ENCODE data around the gene CCL18. TPM values are rescaled to one million over a fixed set of nuclear protein-coding genes. Genes with fewer than 3 reads are reported as not detected.

CCL18 gene
- total RNA-seq, 1 donor from 2014 or later = not detected

DNA sequence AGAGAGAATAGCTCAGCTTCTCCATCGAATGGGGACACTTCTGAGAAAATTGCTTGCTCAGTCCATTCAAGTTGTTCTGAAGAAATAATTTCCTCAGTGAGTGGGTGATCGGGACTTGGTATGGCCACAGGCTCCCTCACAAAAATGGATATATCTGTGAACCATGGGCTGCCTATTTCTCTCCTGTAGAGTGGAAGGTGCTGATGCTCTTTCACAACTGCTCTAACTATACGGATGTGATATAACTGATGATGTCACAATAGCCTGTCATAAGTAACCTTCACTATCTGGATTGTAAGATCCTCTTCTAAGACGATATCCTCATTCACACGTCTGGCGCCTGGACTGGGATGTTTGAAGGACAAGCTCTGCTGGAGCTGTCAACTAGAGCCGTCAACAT is 4.7 kb upstream of the CCL18 start:
- no peaks in the 10 kb centered on the region for H3K9me3 Mint-ChIP-seq
- no peaks in the 10 kb centered on the region for H3K4me1 Mint-ChIP-seq
- peaks cover 12% of the 10 kb centered on the region for H3K27me3 Mint-ChIP-seq (ENCODE audit: low read depth)
- H3K4me3 Mint-ChIP-seq = no peak overlapping the region
- TF ChIP-seq, protein P1, sequence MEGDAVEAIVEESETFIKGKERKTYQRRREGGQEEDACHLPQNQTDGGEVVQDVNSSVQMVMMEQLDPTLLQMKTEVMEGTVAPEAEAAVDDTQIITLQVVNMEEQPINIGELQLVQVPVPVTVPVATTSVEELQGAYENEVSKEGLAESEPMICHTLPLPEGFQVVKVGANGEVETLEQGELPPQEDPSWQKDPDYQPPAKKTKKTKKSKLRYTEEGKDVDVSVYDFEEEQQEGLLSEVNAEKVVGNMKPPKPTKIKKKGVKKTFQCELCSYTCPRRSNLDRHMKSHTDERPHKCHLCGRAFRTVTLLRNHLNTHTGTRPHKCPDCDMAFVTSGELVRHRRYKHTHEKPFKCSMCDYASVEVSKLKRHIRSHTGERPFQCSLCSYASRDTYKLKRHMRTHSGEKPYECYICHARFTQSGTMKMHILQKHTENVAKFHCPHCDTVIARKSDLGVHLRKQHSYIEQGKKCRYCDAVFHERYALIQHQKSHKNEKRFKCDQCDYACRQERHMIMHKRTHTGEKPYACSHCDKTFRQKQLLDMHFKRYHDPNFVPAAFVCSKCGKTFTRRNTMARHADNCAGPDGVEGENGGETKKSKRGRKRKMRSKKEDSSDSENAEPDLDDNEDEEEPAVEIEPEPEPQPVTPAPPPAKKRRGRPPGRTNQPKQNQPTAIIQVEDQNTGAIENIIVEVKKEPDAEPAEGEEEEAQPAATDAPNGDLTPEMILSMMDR (conservative IDR thresholded peaks at IDR 0.05) = no peak
- no peaks in the 10 kb centered on the region for H3K36me3 Mint-ChIP-seq (ENCODE audit: low read depth)
- H3K27ac Mint-ChIP-seq (ENCODE audit: unreplicated experiment) = no peak overlapping the region
- DNase-seq (ENCODE audit: low read depth, low spot score) = no peak

DNA sequence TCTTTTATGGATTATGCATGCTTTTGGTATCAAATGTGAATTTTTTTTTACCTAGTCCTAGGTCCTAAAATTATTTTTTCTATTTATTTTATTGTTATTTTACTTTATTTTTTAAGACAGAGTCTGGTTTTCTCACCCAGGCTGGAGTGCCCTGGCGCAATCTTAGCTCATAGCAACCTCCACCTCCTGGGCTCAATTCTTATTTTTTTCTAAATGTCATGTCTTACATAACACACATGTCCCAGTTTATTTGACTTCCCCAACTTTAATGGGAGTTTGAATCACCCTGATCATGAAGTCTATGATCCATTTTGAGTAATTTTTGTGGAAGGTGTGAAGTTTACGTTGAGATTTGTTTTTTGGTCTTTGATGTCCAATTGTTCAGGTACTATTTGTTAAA is 3.3 kb upstream of the CCL18 start:
- Mint-ChIP-seq H3K4me1 (no peaks in the 10 kb centered on the region), H3K4me3 (no peak overlapping the region), H3K27ac (ENCODE audit: unreplicated experiment) (no peak overlapping the region), H3K27me3 (ENCODE audit: low read depth) (peaks cover 13% of the 10 kb centered on the region), H3K9me3 (no peaks in the 10 kb centered on the region), H3K36me3 (ENCODE audit: low read depth) (no peaks in the 10 kb centered on the region)
- no peak for DNase-seq (ENCODE audit: low read depth, low spot score)
- TF ChIP-seq, protein P1 (conservative IDR thresholded peaks at IDR 0.05) = no peak

DNA sequence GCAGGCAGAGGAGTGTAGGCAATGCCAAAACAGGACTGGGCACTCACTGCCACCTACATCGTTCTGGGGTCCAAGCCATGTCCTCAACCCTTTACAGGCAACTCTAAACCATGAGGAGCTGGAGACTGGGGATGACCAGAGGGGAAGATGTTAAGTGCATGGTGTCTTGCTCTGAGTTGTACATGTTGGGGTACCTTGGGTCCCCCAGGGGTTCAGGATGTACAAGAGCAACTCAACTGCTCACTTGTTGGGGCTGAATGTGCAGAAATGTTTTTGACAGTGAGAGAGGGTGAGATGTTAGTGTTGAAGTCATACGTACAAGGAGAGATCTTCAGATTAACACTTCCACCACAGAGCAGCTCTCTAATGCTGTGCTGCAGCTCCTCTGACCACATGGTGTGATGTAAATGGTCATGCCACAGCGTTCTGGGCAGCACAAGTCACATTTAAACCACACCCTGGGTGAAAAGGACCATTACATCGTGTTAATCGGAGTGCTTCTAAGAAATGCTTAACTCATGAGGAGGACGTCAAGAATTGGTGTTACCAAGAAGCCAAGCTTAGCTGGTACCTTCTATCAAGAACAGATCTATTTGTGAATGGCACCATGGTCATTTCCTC is 2.4 kb downstream of the CCL18 start:
- Mint-ChIP-seq H3K27ac (ENCODE audit: unreplicated experiment) (no peak overlapping the region), H3K4me1 (no peaks in the 10 kb centered on the region), H3K4me3 (no peak overlapping the region), H3K36me3 (ENCODE audit: low read depth) (no peaks in the 10 kb centered on the region), H3K9me3 (no peaks in the 10 kb centered on the region), H3K27me3 (ENCODE audit: low read depth) (peaks cover 7% of the 10 kb centered on the region)
- TF ChIP-seq, protein P1 (conservative IDR thresholded peaks at IDR 0.05) = no peak
- DNase-seq (ENCODE audit: low read depth, low spot score) = no peak

DNA sequence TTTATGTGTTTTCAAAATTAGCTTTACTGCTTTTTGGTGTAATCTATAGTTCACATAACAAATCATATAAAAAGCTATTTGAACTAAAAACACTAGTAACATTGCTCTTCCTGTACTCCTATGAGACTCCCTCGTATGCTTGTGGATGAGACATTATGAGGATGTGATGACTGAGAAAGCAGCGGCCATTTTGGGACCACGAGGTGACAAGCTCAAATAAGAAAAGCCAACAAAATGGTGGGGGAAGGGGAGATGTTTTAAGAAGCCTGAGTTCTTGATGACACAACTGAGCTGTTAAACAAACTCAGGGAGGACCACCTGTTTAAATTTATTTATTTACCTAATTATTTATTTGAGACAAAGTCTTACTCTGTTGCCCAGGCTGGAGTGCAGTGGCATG is 4.5 kb downstream of the CCL18 start:
- no peak overlapping the region for H3K4me3 Mint-ChIP-seq
- H3K4me1 Mint-ChIP-seq = no peaks in the 10 kb centered on the region
- H3K36me3 Mint-ChIP-seq (ENCODE audit: low read depth) = no peaks in the 10 kb centered on the region
- H3K27me3 Mint-ChIP-seq (ENCODE audit: low read depth) = peaks cover 7% of the 10 kb centered on the region
- TF ChIP-seq, protein P1 (conservative IDR thresholded peaks at IDR 0.05) = no peak
- no peak overlapping the region for H3K27ac Mint-ChIP-seq (ENCODE audit: unreplicated experiment)
- H3K9me3 Mint-ChIP-seq = no peaks in the 10 kb centered on the region
- no peak for DNase-seq (ENCODE audit: low read depth, low spot score)

DNA sequence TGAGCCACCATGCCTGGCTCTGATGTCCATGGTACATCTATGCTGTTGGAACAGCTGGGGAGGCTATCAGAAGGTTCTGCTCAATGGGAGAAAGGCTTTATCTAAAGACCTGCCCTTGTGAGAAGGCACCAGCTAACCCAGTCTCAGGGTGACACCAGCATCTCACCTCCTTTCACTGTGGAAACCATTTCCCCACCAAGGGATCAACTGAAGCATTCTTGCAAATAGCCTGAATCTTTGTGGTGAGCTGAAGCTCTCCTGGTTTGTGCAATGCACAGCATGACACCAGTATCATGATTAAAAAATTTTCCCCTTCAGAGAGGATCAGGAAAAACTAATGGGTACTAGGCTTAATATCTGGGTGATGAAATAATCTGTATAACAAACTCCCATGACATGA is 5.1 kb downstream of the CCL18 start:
- no peak for DNase-seq (ENCODE audit: low read depth, low spot score)
- Mint-ChIP-seq H3K9me3 (no peaks in the 10 kb centered on the region), H3K36me3 (ENCODE audit: low read depth) (no peaks in the 10 kb centered on the region), H3K27ac (ENCODE audit: unreplicated experiment) (no peak overlapping the region), H3K27me3 (ENCODE audit: low read depth) (peaks cover 11% of the 10 kb centered on the region), H3K4me1 (no peaks in the 10 kb centered on the region), H3K4me3 (no peak overlapping the region)
- TF ChIP-seq, protein P1 (conservative IDR thresholded peaks at IDR 0.05) = no peak

Data from neural crest cell (in vitro differentiated cells).